Natural killer cell treated with Interleukin-12 subunit alpha and Interleukin-12 subunit beta and Interleukin-15 and Interleukin-18, amount 100 ng/mL, for 72 hours (primary cell): ENCODE data around the gene HELT. TPM values are rescaled to one million over a fixed set of nuclear protein-coding genes. Genes with fewer than 3 reads are reported as not detected.
"Not testable (repeated sequence)": the region's sequence is repeated elsewhere in the genome, so short reads cannot be mapped to it uniquely, and the experiment has no call there.

ENCODE experiments used
- ATAC-seq, 2 donors: fragments of 150-1000 bp; cut with Tn5 transposase in 1 of 2; sonication (Bioruptor Pico), chemical (Tn5 transposase) in 1 of 2; 2 replicates each; pipeline ENCODE4 v1.10.0; 2021
- DNase-seq: peaks from one replicate; pipeline ENCODE4 v3.0.0; 2022; ENCODE audit warnings: low spot score
- H3K27ac Mint-ChIP-seq, 2 donors: 1 replicate in 1 of 2; 2 replicates in 1 of 2; pipeline ENCODE4 v1.8.0; 2022; ENCODE audit warnings: mixed read lengths in 2 of 2, mild to moderate bottlenecking in 1 of 2, moderate library complexity in 1 of 2
- H3K27me3 Mint-ChIP-seq, 2 donors: 1 replicate in 1 of 2; 2 replicates in 1 of 2; pipeline ENCODE4 v1.8.0; 2022; ENCODE audit warnings: mixed read lengths in 2 of 2
- H3K36me3 Mint-ChIP-seq: one replicate; pipeline ENCODE4 v1.8.0; 2022; ENCODE audit warnings: mixed read lengths
- H3K4me1 Mint-ChIP-seq, 2 donors: 1 replicate in 1 of 2; 2 replicates in 1 of 2; pipeline ENCODE4 v1.8.0; 2022; ENCODE audit warnings: low read depth in 2 of 2, mixed read lengths in 2 of 2, mild to moderate bottlenecking in 1 of 2
- H3K4me3 Mint-ChIP-seq: one replicate; pipeline ENCODE4 v1.8.0; 2022; ENCODE audit warnings: mixed read lengths
- H3K9me3 Mint-ChIP-seq: 2 replicates; pipeline ENCODE4 v1.8.0; 2022; ENCODE audit warnings: mixed read lengths
- total RNA-seq, 2 donors: library from RNA; stranded (reverse); gene quantifications; one replicate each; pipeline ENCODE4 v1.2.3, GENCODE V29; 2022

The HELT gene
- total RNA-seq, 2 donors from 2014 or later, result not detected

DNA sequence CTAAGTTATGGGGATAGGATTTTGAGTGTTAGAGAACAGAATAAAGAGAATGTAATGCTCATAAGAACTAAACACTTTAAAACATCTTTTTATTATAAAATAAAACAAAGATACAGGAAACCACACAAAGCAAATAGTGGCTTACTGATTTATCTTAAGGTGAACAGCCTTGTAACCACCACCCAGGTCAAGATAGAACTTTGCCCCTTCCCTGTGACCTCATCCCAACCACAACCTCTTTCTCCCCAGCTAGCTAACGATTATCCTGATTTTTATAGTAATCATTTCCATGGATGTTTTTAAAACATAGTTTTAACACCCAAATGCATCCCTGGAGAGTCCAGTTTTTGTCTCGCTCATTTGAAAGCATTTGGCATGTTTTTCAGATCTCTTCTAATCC, 17.0 kb downstream of the HELT start:
- ATAC-seq (no peak), DNase-seq (no peak)
- Mint-ChIP-seq H3K9me3 (no peaks in the 10 kb centered on the region), H3K27me3 (peaks cover 34 to 56% of the 10 kb centered on the region in 2 donors), H3K27ac (no peak overlapping the region), H3K4me1 (peaks cover 8 to 18% of the 10 kb centered on the region in 2 donors), H3K36me3 (no peaks in the 10 kb centered on the region), H3K4me3 (no peak overlapping the region)

DNA sequence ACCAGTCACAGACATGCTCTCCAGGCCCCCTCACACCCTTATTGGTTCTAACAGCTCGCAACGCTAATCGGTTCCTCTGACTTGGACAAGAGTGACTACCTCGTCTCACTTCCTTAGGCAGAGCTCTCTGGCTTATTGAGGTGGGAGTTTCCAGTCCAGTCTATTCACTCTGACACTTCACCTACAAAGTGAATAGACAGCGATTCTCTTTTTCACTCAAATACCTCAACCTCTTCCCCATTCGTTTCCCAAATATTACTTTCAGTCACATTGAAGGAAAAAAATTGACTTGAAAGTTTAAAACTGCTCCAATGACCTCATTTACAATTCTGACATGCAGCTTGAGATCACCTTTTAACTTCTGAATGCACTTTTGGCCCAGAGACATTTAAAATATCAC, 17.7 kb downstream of the HELT start:
- Mint-ChIP-seq H3K27ac (no peak overlapping the region), H3K4me3 (no peak overlapping the region), H3K36me3 (no peaks in the 10 kb centered on the region), H3K27me3 (peaks cover 32 to 53% of the 10 kb centered on the region in 2 donors), H3K9me3 (no peaks in the 10 kb centered on the region), H3K4me1 (peaks cover 11 to 20% of the 10 kb centered on the region in 2 donors)
- DNase-seq (no peak), ATAC-seq (no peak)

DNA sequence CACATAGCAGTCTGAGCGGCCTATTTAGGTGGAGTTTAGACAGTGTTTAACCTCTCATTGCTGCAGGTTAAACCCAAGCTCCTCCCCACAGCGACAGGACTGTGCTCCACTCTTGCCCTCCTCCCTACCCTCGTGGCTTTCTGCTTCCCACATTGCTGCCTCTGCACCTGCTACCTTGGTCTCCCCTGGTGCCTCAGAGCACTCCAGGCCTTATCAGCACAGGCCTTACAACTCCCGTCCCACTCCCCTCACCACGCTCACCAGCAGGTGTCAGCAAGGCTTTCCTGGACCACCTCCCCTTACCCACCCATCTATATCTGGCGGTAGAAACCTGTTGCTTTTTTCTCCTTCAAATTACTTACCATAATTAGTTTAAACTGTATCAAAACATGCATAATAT, 18.6 kb downstream of the HELT start:
- no peaks in the 10 kb centered on the region for H3K9me3 Mint-ChIP-seq
- H3K27ac Mint-ChIP-seq, result no peak overlapping the region
- no peak for DNase-seq
- H3K4me3 Mint-ChIP-seq, result no peak overlapping the region
- peaks cover 11 to 20% of the 10 kb centered on the region in 2 donors for H3K4me1 Mint-ChIP-seq
- ATAC-seq, result no peak
- H3K27me3 Mint-ChIP-seq, result peaks cover 32 to 44% of the 10 kb centered on the region in 2 donors
- no peaks in the 10 kb centered on the region for H3K36me3 Mint-ChIP-seq

DNA sequence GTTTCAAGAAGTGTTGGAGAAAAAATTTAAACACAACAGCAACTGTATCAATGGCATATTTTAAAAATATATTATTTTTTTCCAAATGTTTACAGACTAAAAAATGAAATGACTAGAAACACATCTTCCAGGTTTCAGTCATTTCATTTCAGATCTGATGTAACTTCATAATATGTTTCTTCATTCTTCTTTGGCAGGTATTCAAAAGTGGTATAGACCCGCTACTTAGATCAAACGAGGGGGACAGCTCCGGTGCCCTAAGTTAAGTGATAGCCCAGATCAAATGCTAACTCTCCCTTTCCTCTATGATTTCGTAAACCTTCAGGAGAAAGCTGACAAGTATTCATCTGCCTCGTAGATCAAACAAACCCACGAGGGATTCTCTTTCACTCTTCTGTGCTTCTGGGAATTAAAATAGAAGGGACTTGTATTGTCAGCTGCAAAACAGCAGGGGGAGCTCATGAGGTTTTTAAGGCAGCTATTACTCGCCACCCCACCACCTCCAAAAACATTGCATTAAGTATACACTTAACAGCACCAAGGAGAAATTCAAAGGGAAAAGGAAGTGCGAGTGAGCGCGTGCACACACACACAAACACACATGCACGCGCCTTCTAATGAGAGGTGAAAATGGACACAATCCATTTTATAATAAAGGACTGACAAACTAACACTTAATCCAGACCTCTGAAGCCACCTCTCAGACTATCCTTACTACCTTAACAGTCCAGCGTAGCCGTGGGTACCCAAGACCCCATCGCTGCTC, 21.4 kb downstream of the HELT start:
- no peak overlapping the region for H3K27ac Mint-ChIP-seq
- H3K36me3 Mint-ChIP-seq, result no peaks in the 10 kb centered on the region
- no peaks in the 10 kb centered on the region for H3K9me3 Mint-ChIP-seq
- peaks cover 33 to 35% of the 10 kb centered on the region in 2 donors for H3K27me3 Mint-ChIP-seq
- peaks cover 11 to 20% of the 10 kb centered on the region in 2 donors for H3K4me1 Mint-ChIP-seq
- H3K4me3 Mint-ChIP-seq, result peak overlapping the region; percentile 21
- DNase-seq (no peak), ATAC-seq (peak; percentile 67 to 78)

DNA sequence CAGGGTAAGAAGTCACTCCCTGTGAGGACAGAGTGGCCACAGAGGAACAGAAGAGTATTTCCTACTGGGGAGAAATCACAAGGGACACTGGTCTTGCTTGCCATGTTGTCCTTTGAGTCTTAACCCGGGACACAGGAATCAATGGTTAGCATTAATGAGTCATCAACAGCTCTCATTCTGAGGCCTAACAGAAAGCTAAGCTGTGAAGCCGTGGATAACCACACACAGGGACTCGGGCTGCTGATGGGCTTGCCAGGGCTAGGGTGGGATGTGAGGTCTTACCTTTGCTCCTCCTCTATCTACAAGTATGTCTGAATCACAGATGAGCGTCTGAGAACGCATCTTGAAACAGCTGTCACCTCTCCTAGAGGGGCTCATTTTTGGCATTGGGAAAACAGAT, 22.2 kb downstream of the HELT start:
- ATAC-seq (peak; percentile 71 to 86), DNase-seq (no peak)
- Mint-ChIP-seq H3K36me3 (no peaks in the 10 kb centered on the region), H3K27me3 (peaks cover 38 to 39% of the 10 kb centered on the region in 2 donors), H3K27ac (no peak overlapping the region), H3K9me3 (no peaks in the 10 kb centered on the region), H3K4me1 (peaks cover 11 to 20% of the 10 kb centered on the region in 2 donors), H3K4me3 (no peak overlapping the region)

DNA sequence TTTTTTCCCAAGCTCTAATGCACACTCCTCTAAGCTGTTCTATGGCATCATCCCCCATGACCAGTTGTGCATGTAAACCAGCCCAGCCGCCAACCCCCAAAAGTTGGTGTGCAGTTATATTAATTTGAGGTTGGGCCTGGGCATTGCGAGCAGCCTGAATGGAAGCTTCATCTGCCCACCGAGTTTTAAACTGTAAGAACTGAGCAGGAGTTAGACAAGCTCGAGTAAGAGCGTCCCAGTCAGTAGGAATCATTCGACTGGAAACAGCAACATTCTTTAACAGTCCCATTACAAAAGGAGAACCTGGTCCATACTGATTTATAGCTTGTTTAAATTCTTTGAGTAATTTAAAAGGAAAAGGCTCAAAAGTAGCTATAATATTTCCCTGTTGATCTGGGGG, 32.0 kb downstream of the HELT start:
- H3K4me3 Mint-ChIP-seq, ATAC-seq, H3K36me3 Mint-ChIP-seq, H3K9me3 Mint-ChIP-seq, DNase-seq, H3K4me1 Mint-ChIP-seq, H3K27ac Mint-ChIP-seq: not testable (repeated sequence)
- H3K27me3 Mint-ChIP-seq, result peaks cover 30 to 39% of the 10 kb centered on the region in 2 donors

DNA sequence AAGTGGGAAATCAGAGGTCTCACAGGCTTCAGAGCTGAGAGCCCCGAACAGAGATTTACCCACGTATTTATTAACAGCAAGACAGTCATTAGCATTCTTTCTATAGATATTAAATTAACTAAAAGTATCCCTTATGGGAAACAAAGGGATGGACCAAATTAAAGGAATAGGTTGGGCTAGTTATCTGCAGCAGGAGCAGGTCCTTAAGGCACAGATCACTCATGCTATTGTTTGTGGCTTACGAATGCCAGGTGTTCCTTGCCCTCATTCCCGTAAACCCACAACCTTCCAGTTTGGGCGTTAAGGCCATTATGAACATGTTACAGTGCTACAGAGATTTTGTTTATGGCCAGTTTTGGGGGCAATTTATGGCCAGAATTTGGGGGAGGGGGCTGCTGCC, 33.0 kb downstream of the HELT start:
- not testable (repeated sequence) for DNase-seq, H3K9me3 Mint-ChIP-seq, ATAC-seq, H3K27ac Mint-ChIP-seq, H3K36me3 Mint-ChIP-seq, H3K4me1 Mint-ChIP-seq, H3K4me3 Mint-ChIP-seq
- peaks cover 26 to 29% of the 10 kb centered on the region in 2 donors for H3K27me3 Mint-ChIP-seq

DNA sequence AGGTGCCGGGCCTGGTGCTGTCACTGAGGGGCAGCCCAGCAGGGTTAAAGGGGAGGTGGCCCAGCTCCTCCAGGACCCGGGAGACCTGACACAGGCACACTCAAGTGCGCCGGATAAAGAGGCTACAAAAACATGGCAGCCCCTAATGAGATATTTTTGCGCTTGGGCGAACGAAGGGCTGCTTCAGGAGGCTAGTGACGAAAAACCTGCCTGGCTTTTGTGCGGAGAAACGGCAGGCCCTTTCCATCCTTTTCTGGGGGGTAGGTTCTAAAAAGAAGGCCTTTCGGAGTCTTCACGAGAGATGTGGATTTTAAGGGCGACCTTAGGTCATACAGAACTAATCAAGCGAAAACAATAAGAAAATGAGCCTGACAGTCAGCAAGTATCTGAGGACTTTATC, 35.5 kb downstream of the HELT start:
- Mint-ChIP-seq H3K4me3 (no peak overlapping the region), H3K27me3 (peaks cover 29 to 39% of the 10 kb centered on the region in 2 donors), H3K4me1 (no peaks in the 10 kb centered on the region), H3K9me3 (no peaks in the 10 kb centered on the region), H3K36me3 (no peaks in the 10 kb centered on the region), H3K27ac (no peak overlapping the region)
- no peak for DNase-seq
- no peak for ATAC-seq

DNA sequence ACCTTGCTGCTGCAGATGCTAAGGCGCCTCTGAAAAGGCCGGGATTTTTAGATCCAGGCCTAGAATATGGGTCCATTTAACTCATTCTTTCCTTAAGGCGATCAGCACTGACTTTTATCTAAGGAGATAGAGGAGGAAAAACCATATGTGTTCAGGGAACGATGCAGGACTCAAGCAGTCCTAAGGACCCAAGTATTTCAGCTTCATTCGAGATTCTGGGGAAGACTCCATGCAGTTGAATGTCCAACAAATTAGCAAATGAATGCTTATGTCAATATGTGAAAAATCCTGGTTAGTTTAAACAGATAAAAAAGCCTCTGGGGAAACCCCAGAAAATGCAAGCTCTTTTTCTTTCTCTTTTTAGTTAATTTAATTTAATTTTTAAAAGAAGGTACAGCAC, 36.0 kb downstream of the HELT start:
- Mint-ChIP-seq H3K27ac (no peak overlapping the region), H3K27me3 (peaks cover 28 to 39% of the 10 kb centered on the region in 2 donors), H3K4me3 (no peak overlapping the region), H3K36me3 (no peaks in the 10 kb centered on the region), H3K4me1 (no peaks in the 10 kb centered on the region), H3K9me3 (no peaks in the 10 kb centered on the region)
- DNase-seq, result no peak
- no peak for ATAC-seq

DNA sequence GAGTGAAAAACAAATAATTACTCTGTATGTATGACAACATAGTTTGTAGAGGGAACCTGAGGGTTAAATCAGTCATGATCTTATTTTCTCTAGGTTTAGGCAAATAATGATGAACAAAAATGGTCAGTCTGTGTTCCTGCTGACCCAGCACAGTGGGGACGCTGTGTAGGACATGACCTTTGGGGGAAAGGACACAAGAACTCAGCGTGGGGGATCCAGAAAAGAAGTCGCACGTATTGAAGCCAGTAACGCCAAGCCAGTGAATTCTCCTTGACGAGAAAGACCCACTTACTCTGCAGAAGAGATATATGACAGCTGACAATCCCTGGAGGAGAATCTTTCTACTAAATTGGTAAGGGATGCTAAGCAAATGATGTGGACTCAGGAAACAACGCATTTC, 36.6 kb downstream of the HELT start:
- H3K4me1 Mint-ChIP-seq, result no peaks in the 10 kb centered on the region
- ATAC-seq (no peak), DNase-seq (no peak)
- no peak overlapping the region for H3K27ac Mint-ChIP-seq
- no peak overlapping the region for H3K4me3 Mint-ChIP-seq
- no peaks in the 10 kb centered on the region for H3K9me3 Mint-ChIP-seq
- no peaks in the 10 kb centered on the region for H3K36me3 Mint-ChIP-seq
- H3K27me3 Mint-ChIP-seq, result peaks cover 27 to 36% of the 10 kb centered on the region in 2 donors

DNA sequence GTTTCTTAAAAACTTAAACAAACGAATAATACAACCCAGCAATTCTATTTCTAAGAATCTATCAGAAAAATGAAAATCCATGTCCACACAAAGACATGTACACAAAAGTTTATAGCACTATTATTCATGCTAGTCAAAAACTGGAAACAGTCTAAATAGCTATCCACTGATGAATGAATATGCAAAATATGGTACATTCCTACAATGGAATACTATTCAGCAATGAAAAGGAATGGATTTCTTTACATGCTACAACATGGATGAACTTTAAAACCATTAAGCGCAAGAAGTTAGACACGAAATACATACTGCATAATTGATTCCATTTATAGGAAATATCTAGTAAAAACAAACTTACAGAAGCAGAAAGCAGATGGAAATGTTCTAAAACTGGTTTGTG, 43.3 kb downstream of the HELT start:
- DNase-seq (no peak), ATAC-seq (no peak)
- no peak overlapping the region for H3K4me3 Mint-ChIP-seq
- H3K27me3 Mint-ChIP-seq, result peaks cover 25 to 33% of the 10 kb centered on the region in 2 donors
- H3K36me3 Mint-ChIP-seq, result no peaks in the 10 kb centered on the region
- H3K27ac Mint-ChIP-seq, result no peak overlapping the region
- no peaks in the 10 kb centered on the region for H3K9me3 Mint-ChIP-seq
- no peaks in the 10 kb centered on the region for H3K4me1 Mint-ChIP-seq

DNA sequence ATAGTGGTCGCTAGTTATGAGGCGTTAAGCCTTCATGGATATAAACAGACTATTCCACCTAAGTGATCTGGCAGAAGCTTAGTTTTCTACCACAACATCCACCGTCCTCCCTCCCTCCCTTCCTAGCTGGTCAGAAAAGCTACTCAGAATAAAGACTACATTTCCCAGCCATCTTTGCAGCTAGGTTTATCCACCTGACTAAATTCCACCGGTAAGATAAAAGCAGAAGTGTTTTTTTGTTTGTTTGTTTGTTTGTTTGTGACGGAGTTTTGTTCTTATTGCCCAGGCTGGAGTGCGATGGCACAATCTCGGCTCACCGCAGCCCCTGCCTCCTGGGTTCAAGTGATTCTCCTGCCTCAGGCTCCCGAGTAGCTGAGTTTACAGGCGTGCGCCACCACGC, 44.3 kb downstream of the HELT start:
- no peaks in the 10 kb centered on the region for H3K4me1 Mint-ChIP-seq
- ATAC-seq, result no peak
- H3K27ac Mint-ChIP-seq, result no peak overlapping the region
- no peak for DNase-seq
- no peak overlapping the region for H3K4me3 Mint-ChIP-seq
- peaks cover 22 to 27% of the 10 kb centered on the region in 2 donors for H3K27me3 Mint-ChIP-seq
- no peaks in the 10 kb centered on the region for H3K36me3 Mint-ChIP-seq
- H3K9me3 Mint-ChIP-seq, result no peaks in the 10 kb centered on the region

DNA sequence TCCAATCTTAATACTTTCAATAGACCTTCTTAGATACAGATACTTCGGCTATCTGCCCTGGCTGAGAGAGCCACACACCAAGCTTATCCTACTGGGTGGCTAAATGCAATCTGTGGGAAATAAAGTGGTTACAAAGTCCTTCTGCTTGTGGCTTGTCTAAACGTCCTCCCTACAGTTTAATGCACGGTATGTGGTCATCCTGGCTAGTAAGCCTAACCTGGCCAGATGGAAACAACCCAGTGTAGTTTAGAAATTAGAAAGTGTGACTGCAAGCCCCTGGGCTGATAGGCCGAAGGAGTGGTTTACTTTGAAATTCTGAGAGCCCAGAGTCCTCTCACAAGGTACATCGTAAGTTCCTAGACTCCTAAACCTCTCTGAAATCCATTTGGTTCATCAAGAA, 47.9 kb downstream of the HELT start:
- no peaks in the 10 kb centered on the region for H3K36me3 Mint-ChIP-seq
- H3K27me3 Mint-ChIP-seq, result peaks cover 6 to 8% of the 10 kb centered on the region in 2 donors
- no peaks in the 10 kb centered on the region for H3K9me3 Mint-ChIP-seq
- H3K27ac Mint-ChIP-seq, result no peak overlapping the region
- no peak for ATAC-seq
- H3K4me1 Mint-ChIP-seq, result no peaks in the 10 kb centered on the region
- H3K4me3 Mint-ChIP-seq, result no peak overlapping the region
- no peak for DNase-seq

DNA sequence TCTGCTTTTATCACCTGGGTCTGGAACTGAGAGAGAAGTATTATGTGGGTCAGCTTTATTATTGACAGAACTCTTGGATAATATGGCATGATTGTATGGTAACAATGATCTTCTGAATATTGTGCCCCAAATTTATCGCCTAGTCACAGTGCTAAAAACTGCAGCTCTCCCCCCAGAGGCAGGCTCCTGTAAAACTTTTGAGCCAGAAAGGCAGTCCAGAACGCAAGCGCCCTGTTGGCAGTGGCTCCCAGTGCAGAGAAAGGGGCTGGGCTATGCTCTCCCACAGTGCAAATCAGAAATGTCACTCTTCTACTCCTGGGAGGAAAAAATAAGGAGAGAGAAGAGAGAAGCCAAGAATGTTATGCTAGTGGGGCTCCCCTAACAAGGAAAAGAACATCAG, 50.5 kb downstream of the HELT start:
- DNase-seq, result no peak
- Mint-ChIP-seq H3K4me3 (no peak overlapping the region), H3K27me3 (peaks cover 11 to 21% of the 10 kb centered on the region in 2 donors), H3K36me3 (no peaks in the 10 kb centered on the region), H3K4me1 (no peaks in the 10 kb centered on the region), H3K9me3 (no peaks in the 10 kb centered on the region), H3K27ac (no peak overlapping the region)
- no peak for ATAC-seq
